Effector memory CD4-positive, alpha-beta T cell (primary cell): ENCODE measurements around the gene RPL36A.

Source experiments
- DNase-seq, 3 donors: peaks; one replicate each; pipeline ENCODE4 v3.0.0-alpha.2; 2020
- H3K27ac ChIP-seq: 2 replicates; pipeline ENCODE4 v1.7.0; 2013; ENCODE audit warnings: mild to moderate bottlenecking, low read length, moderate library complexity; ENCODE audit not compliant: insufficient read depth, poor library complexity, severe bottlenecking
- H3K27me3 ChIP-seq: replicated peaks from 2 replicates; pipeline ENCODE4 v1.7.0; 2013; ENCODE audit warnings: mild to moderate bottlenecking, low read length; ENCODE audit not compliant: insufficient read depth, control insufficient read depth, poor library complexity, severe bottlenecking
- H3K36me3 ChIP-seq: 2 replicates; pipeline ENCODE4 v1.7.0; 2013; ENCODE audit warnings: mild to moderate bottlenecking, low read length, moderate library complexity; ENCODE audit not compliant: control insufficient read depth, insufficient read depth
- H3K4me1 ChIP-seq: 2 replicates; pipeline ENCODE4 v1.7.0; 2013; ENCODE audit warnings: low read length, mild to moderate bottlenecking; ENCODE audit not compliant: control insufficient read depth, insufficient read depth, poor library complexity, severe bottlenecking
- H3K4me3 ChIP-seq: 2 replicates; pipeline ENCODE4 v1.7.0; 2013; ENCODE audit warnings: low read length, low read depth, mild to moderate bottlenecking; ENCODE audit not compliant: insufficient read depth, poor library complexity, severe bottlenecking
- H3K9me3 ChIP-seq: 2 replicates; pipeline ENCODE4 v1.7.0; 2013; ENCODE audit warnings: mild to moderate bottlenecking, low read length, moderate library complexity; ENCODE audit not compliant: control insufficient read depth

The RPL36A gene

DNA sequence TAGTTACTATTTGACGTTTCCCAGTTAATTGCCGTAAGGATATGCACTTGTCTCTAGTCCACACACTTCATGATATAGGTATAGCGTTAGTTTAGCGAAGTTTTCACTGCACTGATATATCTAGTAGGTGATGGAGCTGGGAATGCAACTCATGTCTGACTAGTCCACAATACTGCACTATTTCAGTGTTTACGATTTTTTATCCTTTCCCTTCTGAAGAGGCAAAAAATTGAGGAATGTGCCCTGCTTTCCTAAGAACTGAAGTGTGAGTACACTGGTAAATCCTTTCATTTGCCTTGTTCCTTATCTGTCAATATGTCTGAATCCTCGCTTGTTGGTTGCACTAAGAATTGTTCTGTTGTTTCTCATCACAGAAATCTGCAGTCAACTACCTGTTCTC, 1.0 kb downstream of the RPL36A start:
- no peaks in the 10 kb centered on the region for H3K36me3 ChIP-seq
- no peaks in the 10 kb centered on the region for H3K4me1 ChIP-seq
- peak overlapping the region; percentile 64 for H3K27ac ChIP-seq
- no peak for DNase-seq
- no peak overlapping the region for H3K4me3 ChIP-seq
- no peaks in the 10 kb centered on the region for H3K9me3 ChIP-seq
- no peaks in the 10 kb centered on the region for H3K27me3 ChIP-seq

DNA sequence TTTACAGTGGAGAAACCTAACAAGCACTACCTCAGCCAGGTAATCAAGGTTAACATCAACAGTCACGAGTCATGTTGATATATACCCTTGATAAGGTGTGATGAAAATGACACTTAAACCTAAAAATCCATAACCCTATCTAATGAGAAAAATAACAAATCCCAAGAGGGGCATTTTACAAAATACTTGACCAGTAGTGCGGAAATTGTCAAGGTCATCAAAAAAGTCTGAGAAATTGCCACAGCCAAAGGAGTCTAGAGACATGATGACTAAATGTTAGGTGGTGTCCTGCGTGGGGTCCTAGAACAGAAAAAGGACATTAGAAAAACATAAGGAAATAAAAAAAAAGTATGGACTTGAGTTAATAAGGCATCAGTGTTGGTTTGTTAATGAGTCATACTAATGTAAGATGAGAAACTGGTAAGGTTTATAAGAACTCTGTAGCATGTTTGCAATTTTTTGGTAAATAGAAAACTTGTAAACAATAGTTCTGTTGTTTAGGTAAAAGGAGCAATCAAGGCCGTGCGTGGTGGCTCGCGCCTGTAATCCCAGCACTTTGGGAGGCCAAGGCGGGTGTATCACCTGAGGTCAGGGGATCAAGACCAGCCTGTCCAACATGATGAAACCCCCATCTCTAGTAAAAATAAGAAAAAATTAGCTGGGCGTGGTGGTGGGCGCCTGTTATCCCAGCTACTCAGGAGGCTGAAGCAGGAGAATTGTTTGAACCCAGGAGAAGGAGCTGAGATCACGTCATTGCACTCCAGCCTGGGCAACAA, 2.9 kb downstream of the RPL36A start:
- no peak overlapping the region for H3K4me3 ChIP-seq

DNA sequence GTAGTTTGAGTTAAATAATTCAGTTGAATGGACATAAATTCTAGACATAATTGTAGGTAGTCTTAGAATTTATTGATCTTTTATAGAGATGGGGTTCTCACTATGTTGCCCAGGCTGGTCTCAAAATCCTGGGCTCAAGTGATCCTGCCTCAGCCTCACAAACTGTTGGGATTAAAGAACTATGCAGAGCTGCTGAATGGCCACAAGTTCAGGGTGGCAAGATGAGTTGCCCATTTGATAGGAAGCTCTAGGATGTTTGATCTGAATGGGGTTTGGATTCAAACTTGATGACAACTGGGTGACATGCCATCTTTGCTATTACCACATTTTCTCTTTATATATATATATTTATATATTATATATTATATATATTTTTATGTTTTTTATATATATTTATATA, 3.6 kb downstream of the RPL36A start:
- H3K4me3 ChIP-seq, result no peak overlapping the region
- no peaks in the 10 kb centered on the region for H3K36me3 ChIP-seq
- DNase-seq, result no peak
- no peaks in the 10 kb centered on the region for H3K9me3 ChIP-seq
- no peak overlapping the region for H3K27ac ChIP-seq
- no peaks in the 10 kb centered on the region for H3K4me1 ChIP-seq
- no peaks in the 10 kb centered on the region for H3K27me3 ChIP-seq

More for the DNA sequence above, 2.9 kb downstream of the RPL36A start:
- H3K4me1 ChIP-seq, result no peaks in the 10 kb centered on the region
- no peak overlapping the region for H3K27ac ChIP-seq
- no peak for DNase-seq
- no peaks in the 10 kb centered on the region for H3K9me3 ChIP-seq
- H3K27me3 ChIP-seq, result no peaks in the 10 kb centered on the region
- no peaks in the 10 kb centered on the region for H3K36me3 ChIP-seq

DNA sequence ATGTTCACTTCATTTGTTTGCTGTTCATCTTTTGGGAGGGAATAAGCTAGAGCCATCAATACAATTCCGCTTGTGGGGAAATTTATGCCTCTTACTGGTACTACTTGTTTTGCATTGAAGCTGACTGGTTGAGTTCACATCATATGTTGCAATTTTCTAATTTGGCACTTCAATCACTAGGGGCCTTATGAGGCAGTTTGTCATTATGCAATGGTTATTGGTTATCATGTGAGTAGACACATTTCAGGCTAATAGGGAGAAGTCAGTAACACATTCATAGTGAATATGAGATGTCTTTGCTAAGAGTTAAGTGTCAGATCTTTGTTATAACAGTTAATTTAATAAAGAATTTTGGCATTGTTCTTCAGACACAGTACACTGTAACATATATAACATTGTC, 5.0 kb downstream of the RPL36A start:
- DNase-seq, result no peak
- no peaks in the 10 kb centered on the region for H3K36me3 ChIP-seq
- no peak overlapping the region for H3K27ac ChIP-seq
- no peaks in the 10 kb centered on the region for H3K9me3 ChIP-seq
- no peaks in the 10 kb centered on the region for H3K27me3 ChIP-seq
- no peak overlapping the region for H3K4me3 ChIP-seq
- H3K4me1 ChIP-seq, result no peaks in the 10 kb centered on the region

DNA sequence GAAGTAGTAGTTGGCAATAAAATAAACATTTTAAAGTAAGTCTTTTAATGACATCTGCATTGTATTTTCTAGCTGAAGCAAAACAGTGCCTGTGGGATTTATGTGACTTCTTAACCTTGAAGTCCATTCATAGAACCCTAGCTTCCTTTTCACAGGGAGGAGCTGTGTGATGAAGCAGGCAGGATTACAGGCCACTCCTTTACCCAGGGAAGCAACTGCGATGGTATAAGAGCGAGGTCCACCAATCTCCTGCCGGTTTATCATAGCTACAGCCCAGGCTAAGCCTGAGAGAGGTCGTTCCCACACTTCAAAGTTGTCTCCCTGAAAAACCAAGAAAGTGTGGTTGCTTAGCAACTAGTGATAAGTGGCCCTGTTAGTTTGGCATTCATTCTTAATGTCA, 7.0 kb downstream of the RPL36A start:
- H3K27me3 ChIP-seq, result no peaks in the 10 kb centered on the region
- no peak for DNase-seq
- H3K4me3 ChIP-seq, result no peak overlapping the region
- H3K4me1 ChIP-seq, result no peaks in the 10 kb centered on the region
- no peaks in the 10 kb centered on the region for H3K9me3 ChIP-seq
- H3K36me3 ChIP-seq, result no peaks in the 10 kb centered on the region
- no peak overlapping the region for H3K27ac ChIP-seq

DNA sequence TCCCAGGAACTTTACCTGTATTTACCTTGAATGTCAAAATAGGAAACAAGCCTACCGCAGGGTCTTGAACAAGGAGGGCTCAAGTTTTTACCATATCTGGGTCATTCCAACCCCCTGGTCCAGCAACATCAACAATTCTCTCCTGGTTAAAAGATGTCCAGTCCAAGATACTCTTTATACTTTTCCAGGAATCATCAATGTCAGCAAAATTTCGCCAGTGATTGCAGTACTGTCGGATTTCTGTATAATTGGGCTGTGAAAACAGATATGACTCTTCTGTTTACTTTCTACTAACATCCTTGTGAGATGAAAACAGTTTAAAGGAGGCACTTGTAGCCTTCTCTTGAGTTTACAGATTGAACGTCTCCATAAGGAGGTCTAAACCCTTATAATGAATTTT, 7.9 kb downstream of the RPL36A start:
- no peaks in the 10 kb centered on the region for H3K27me3 ChIP-seq
- H3K4me1 ChIP-seq, result no peaks in the 10 kb centered on the region
- H3K27ac ChIP-seq, result no peak overlapping the region
- H3K4me3 ChIP-seq, result no peak overlapping the region
- H3K36me3 ChIP-seq, result no peaks in the 10 kb centered on the region
- DNase-seq, result no peak
- no peaks in the 10 kb centered on the region for H3K9me3 ChIP-seq

DNA sequence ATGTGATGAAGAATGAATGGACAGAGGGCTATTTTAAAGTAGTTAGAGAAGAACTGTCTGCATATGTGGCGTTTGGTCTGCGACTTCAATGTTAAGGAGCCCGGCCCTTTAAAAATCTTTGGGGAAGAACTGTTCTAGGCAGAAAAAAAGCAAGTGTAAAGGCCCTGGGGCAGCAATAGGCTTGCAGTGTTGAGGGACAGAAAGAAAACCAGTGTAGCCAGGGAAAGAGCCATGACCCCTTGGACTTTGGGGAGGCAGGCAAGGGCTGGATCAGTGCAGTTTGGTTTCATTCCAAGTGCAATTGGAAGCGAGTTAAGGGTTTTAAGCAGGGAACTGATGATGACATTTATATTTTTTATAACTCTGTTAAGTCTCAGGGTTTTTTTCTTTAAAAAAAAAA, 9.0 kb downstream of the RPL36A start:
- Histone ChIP-seq H3K9me3 (no peaks in the 10 kb centered on the region), H3K36me3 (no peaks in the 10 kb centered on the region)
- DNase-seq, result no peak

DNA sequence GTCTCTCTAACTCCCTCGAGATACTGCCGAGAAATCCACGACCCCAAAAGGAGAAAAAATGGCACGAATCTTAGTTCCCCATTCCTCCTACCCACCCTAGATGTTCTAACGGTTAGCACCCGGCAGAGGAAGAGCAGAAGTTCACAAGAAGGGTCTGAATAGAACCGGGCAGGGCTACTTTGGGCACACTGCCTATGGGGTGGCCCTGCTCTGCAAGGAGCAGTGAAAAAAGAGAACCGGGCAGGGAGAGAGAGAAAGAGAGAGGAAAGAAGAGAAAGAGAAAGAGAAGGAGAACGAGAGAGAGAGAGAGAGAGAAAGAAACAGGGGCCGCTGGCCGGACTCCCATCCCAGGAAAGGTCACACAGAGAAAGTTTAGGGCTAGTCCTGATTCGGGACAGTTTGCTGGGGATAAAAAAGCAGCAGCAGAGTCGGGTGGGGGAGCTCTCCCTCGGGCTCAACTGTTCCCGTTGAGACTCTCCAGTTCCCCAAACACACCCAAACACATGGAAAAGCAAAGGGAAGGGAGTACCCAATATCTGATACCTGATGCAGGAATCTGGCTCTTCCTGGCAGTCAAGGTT, 16.4 kb downstream of the RPL36A start:
- no peaks in the 10 kb centered on the region for H3K36me3 ChIP-seq
- peak overlapping the region; percentile 74 for H3K4me3 ChIP-seq
- no peaks in the 10 kb centered on the region for H3K27me3 ChIP-seq
- H3K27ac ChIP-seq, result peak overlapping the region; percentile 95
- no peak for DNase-seq
- H3K9me3 ChIP-seq, result no peaks in the 10 kb centered on the region
- H3K4me1 ChIP-seq, result no peaks in the 10 kb centered on the region

More for the DNA sequence above, 9.0 kb downstream of the RPL36A start:
- no peak overlapping the region for H3K27ac ChIP-seq
- H3K4me1 ChIP-seq, result no peaks in the 10 kb centered on the region
- no peaks in the 10 kb centered on the region for H3K27me3 ChIP-seq
- H3K4me3 ChIP-seq, result no peak overlapping the region

DNA sequence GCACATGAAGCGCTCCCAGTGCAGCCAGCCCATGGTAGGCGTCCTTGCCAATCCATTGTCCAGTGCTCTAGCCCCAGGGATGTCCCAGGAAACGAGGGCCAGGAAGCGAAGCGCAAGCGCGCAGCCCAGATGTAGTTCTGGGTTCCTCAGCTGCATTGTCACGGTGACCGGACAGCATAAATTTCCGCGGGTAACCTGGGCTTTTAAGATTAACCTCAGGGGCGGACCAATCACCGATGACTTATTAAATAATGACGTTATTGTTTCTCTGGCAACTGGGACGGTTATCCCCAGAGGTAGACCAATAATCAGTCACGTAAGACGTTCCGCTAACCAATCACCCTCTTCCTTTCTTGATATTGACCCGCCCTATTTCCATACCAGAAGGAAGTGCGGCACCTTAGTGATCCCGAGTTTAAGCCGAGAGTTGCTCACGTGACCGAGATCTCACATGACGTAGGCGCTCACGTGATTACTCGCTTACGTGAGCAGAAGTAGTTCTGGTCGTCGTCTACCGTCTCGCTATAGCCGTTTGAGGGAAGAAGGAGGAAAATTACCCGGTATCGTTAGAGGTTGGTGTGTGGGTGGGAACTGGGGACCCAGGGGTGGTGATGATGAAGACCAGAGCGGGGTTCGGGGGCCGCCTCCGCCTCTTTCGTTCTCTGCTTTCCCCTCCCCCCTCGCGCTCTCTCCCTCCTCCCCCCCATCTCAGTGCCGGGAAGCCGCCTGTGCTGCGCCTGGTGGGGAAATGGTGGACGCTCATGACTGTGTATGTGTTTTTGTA, 17.1 kb downstream of the RPL36A start, which contains the start of the genes GLA and HNRNPH2:
TSS of gene GLA (minus strand) at position 178 of the 784 bp plus-strand sequence. CDS start at position 156, 22 bp downstream.
TSS of gene HNRNPH2 (plus strand) at position 475 of the 784 bp plus-strand sequence. CDS start 3,767 bp downstream, outside the sequence.
- Histone ChIP-seq H3K36me3 (no peaks in the 10 kb centered on the region), H3K9me3 (no peaks in the 10 kb centered on the region), H3K4me1 (no peaks in the 10 kb centered on the region), H3K27ac (peak within 1 kb of the TSS; percentile 95), H3K4me3 (peak within 1 kb of the TSS; percentile 74), H3K27me3 (no peaks in the 10 kb centered on the region)
- peak; percentile 82 to 88 (median 84) for DNase-seq

DNA sequence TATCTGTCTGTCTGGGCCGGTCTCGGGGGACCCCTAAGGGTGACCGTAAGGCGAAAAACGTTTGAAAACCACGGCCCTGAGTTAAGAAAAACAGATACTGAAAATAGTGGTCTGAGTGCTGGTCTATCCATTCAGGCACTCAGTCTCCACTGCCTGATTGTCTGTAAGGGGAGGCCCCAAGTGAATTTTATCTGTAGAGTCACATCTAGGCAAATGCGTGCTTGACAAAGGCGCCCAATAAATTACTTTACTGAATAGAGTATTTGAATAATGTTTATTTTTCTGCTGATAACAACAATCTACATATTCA, 17.7 kb downstream of the RPL36A start:
- DNase-seq, result no peak
- no peaks in the 10 kb centered on the region for H3K27me3 ChIP-seq
- H3K36me3 ChIP-seq, result no peaks in the 10 kb centered on the region

More for the DNA sequence above, 17.7 kb downstream of the RPL36A start:
- H3K9me3 ChIP-seq, result no peaks in the 10 kb centered on the region
- no peaks in the 10 kb centered on the region for H3K4me1 ChIP-seq
- H3K27ac ChIP-seq, result peak overlapping the region; percentile 95
- peak overlapping the region; percentile 58 for H3K4me3 ChIP-seq
